Natural killer cell (primary cell): ENCODE results near the gene PSME3. TPM values are rescaled to one million over a fixed set of nuclear protein-coding genes. Genes with fewer than 3 reads are reported as not detected.
"Not testable (repeated sequence)": the region's sequence is repeated elsewhere in the genome, so short reads cannot be mapped to it uniquely, and the experiment has no call there.

Experiments
- ATAC-seq, 3 donors: fragments of 150-1000 bp in 2 of 3; fragments of 200-7000 bp in 1 of 3; cut with Tn5 transposase; 1 replicate in 1 of 3; 2 replicates in 2 of 3; pipeline ENCODE4 v1.10.0; 2021; ENCODE audit warnings: mild to moderate bottlenecking in 2 of 3, moderate library complexity in 2 of 3
- DNase-seq, 2 donors: peaks; one replicate each; pipeline versions ENCODE4 v3.0.0 to v3.0.0-alpha.2; 2013 to 2021; ENCODE audit warnings: mixed read lengths in 1 of 2
- H3K27ac ChIP-seq: one replicate; pipeline ENCODE4 v1.5.1; 2013; ENCODE audit warnings: mild to moderate bottlenecking, low read length
- H3K27me3 ChIP-seq: one replicate; pipeline ENCODE4 v1.6.1; 2013; ENCODE audit warnings: low read length; ENCODE audit not compliant: control insufficient read depth, insufficient read depth
- H3K36me3 ChIP-seq: one replicate; pipeline ENCODE4 v1.6.1; 2013; ENCODE audit warnings: low read length; ENCODE audit not compliant: control insufficient read depth, insufficient read depth
- H3K4me1 ChIP-seq: one replicate; pipeline ENCODE4 v1.6.1; 2013; ENCODE audit warnings: low read length; ENCODE audit not compliant: control insufficient read depth, insufficient read depth
- H3K4me3 ChIP-seq: one replicate; pipeline ENCODE4 v1.5.1; 2013; ENCODE audit warnings: low read length
- H3K9me3 ChIP-seq: one replicate; pipeline ENCODE4 v1.6.1; 2013; ENCODE audit warnings: low read length; ENCODE audit not compliant: control insufficient read depth, insufficient read depth
- H3K27ac Mint-ChIP-seq, 2 donors: one replicate each; pipeline ENCODE4 v1.8.0; 2022; ENCODE audit warnings: mild to moderate bottlenecking in 2 of 2, mixed read lengths in 2 of 2, moderate library complexity in 1 of 2
- H3K27me3 Mint-ChIP-seq, 2 donors: one replicate each; pipeline ENCODE4 v1.8.0; 2022; ENCODE audit warnings: low read depth in 2 of 2, mixed read lengths in 2 of 2
- H3K36me3 Mint-ChIP-seq: one replicate; pipeline ENCODE4 v1.8.0; 2022; ENCODE audit warnings: mixed read lengths
- H3K4me1 Mint-ChIP-seq, 2 donors: one replicate each; pipeline ENCODE4 v1.8.0; 2022; ENCODE audit warnings: mixed read lengths in 2 of 2
- H3K4me3 Mint-ChIP-seq: one replicate; pipeline ENCODE4 v1.8.0; 2022; ENCODE audit warnings: mild to moderate bottlenecking, moderate library complexity, mixed read lengths
- H3K9me3 Mint-ChIP-seq, 2 donors: one replicate each; pipeline ENCODE4 v1.8.0; 2022; ENCODE audit warnings: mixed read lengths in 2 of 2
- CTCF ChIP-seq: fragments of 200-600 bp; IDR thresholded peaks from one replicate; pipeline ENCODE4 v1.8.0; 2022; ENCODE audit warnings: antibody characterized with exemption
- WGBS: methylation state at CpG from one replicate; pipeline ENCODE4 v1.1.7; 2013; ENCODE audit warnings: missing lambda C conversion rate; ENCODE audit not compliant: insufficient coverage; 5-methylcytosine and 5-hydroxymethylcytosine counted together
- intact Hi-C: fragments of 100-400 bp; cut with micrococcal nuclease; formaldehyde crosslinking; loops from one replicate; pipeline ENCODE4 v1.14.2; 2022
- total RNA-seq, 4 donors: library from RNA; stranded (reverse); fragments of 120-200 nt in 1 of 4; gene quantifications; one replicate each; pipeline versions ENCODE4 v1.2.3 to v1.2.4, GENCODE V29; 2013 to 2022

The PSME3 gene
- total RNA-seq, 3 donors from 2014 or later (not counting 1 experiment from before 2014, with no cell fraction given) = 82.8 to 92.5 (median 90.6) TPM

- DNase-seq (no peak), ATAC-seq (no peak)
- H3K9me3 ChIP-seq = no peaks in the 10 kb centered on the region
- intact Hi-C loops = no loop called here
- H3K4me1 ChIP-seq = no peaks in the 10 kb centered on the region
- H3K4me3 Mint-ChIP-seq = no peak overlapping the region
- no peak overlapping the region for H3K27ac ChIP-seq
- no peak overlapping the region for H3K27ac Mint-ChIP-seq
- H3K4me3 ChIP-seq = no peak overlapping the region
- WGBS = 89% methylated on average over 12 of the region's 12 CpGs
- H3K9me3 Mint-ChIP-seq = no peaks in the 10 kb centered on the region
- TF ChIP-seq CTCF = no peak
- H3K4me1 Mint-ChIP-seq = no peaks in the 10 kb centered on the region
- H3K36me3 Mint-ChIP-seq = no peaks in the 10 kb centered on the region
- no peaks in the 10 kb centered on the region for H3K27me3 ChIP-seq
- no peaks in the 10 kb centered on the region for H3K36me3 ChIP-seq
- H3K27me3 Mint-ChIP-seq = peaks cover 14 to 16% of the 10 kb centered on the region in 2 donors
Measured at GRCh38 chr17:42868338-42868737, 35.1 kb downstream of the PSME3 start.

- ATAC-seq (no peak), DNase-seq (no peak)
- no peak overlapping the region for H3K4me3 ChIP-seq
- Mint-ChIP-seq H3K36me3 (no peaks in the 10 kb centered on the region), H3K9me3 (no peaks in the 10 kb centered on the region), H3K4me1 (no peaks in the 10 kb centered on the region), H3K4me3 (no peak overlapping the region), H3K27ac (no peak overlapping the region), H3K27me3 (peaks cover 8% of the 10 kb centered on the region in 2 donors)
- no peaks in the 10 kb centered on the region for H3K4me1 ChIP-seq
- TF ChIP-seq CTCF = no peak
- no peaks in the 10 kb centered on the region for H3K9me3 ChIP-seq
- intact Hi-C loops = no loop called here
- no peaks in the 10 kb centered on the region for H3K27me3 ChIP-seq
- no peaks in the 10 kb centered on the region for H3K36me3 ChIP-seq
- WGBS = 92% methylated on average over 4 of the region's 4 CpGs
- H3K27ac ChIP-seq = no peak overlapping the region
Measured at GRCh38 chr17:42871647-42872046, 38.5 kb downstream of the PSME3 start.

- H3K4me1 Mint-ChIP-seq = no peaks in the 10 kb centered on the region
- ATAC-seq (no peak), DNase-seq (no peak)
- H3K4me3 Mint-ChIP-seq = no peak overlapping the region
- no peaks in the 10 kb centered on the region for H3K9me3 Mint-ChIP-seq
- Histone ChIP-seq H3K4me1 (no peaks in the 10 kb centered on the region), H3K27me3 (no peaks in the 10 kb centered on the region), H3K4me3 (no peak overlapping the region), H3K9me3 (no peaks in the 10 kb centered on the region), H3K36me3 (no peaks in the 10 kb centered on the region), H3K27ac (no peak overlapping the region)
- intact Hi-C loops = no loop called here
- H3K36me3 Mint-ChIP-seq = no peaks in the 10 kb centered on the region
- peaks cover 7 to 8% of the 10 kb centered on the region in 2 donors for H3K27me3 Mint-ChIP-seq
- H3K27ac Mint-ChIP-seq = no peak overlapping the region
- TF ChIP-seq CTCF = no peak
- WGBS = 83% methylated on average over 9 of the region's 13 CpGs
Measured at GRCh38 chr17:42872251-42872965, 39.2 kb downstream of the PSME3 start.

- intact Hi-C loops = no loop called here
- no peak overlapping the region for H3K4me3 ChIP-seq
- WGBS = 88% methylated on average over 6 of the region's 6 CpGs
- no peak for TF ChIP-seq CTCF
- DNase-seq (no peak), ATAC-seq (no peak)
- Mint-ChIP-seq H3K4me1 (no peaks in the 10 kb centered on the region), H3K27ac (no peak overlapping the region), H3K36me3 (no peaks in the 10 kb centered on the region), H3K27me3 (peaks cover 7 to 8% of the 10 kb centered on the region in 2 donors), H3K4me3 (no peak overlapping the region), H3K9me3 (no peaks in the 10 kb centered on the region)
- H3K27me3 ChIP-seq = no peaks in the 10 kb centered on the region
- H3K4me1 ChIP-seq = no peaks in the 10 kb centered on the region
- no peak overlapping the region for H3K27ac ChIP-seq
- H3K9me3 ChIP-seq = no peaks in the 10 kb centered on the region
- H3K36me3 ChIP-seq = no peaks in the 10 kb centered on the region
Measured at GRCh38 chr17:42873315-42873714, 40.1 kb downstream of the PSME3 start.

GRCh38 chr17:42873932-42874695, 40.9 kb downstream of the PSME3 start:
- H3K27ac ChIP-seq, H3K36me3 ChIP-seq, H3K4me1 Mint-ChIP-seq, H3K27me3 Mint-ChIP-seq, H3K9me3 ChIP-seq, H3K4me1 ChIP-seq, H3K27me3 ChIP-seq, ATAC-seq, H3K36me3 Mint-ChIP-seq, H3K9me3 Mint-ChIP-seq, intact Hi-C loops, DNase-seq, H3K27ac Mint-ChIP-seq, H3K4me3 ChIP-seq, H3K4me3 Mint-ChIP-seq: not testable (repeated sequence)
- WGBS = 80% methylated on average over 5 of the region's 12 CpGs
